GM21423 (cell line): ENCODE results near the gene EYA3.

Experiments
- ATAC-seq: cut with Tn5 transposase; IDR thresholded peaks from one replicate; pipeline ENCODE4 v1.9.1; 2021; ENCODE audit warnings: mild to moderate bottlenecking, moderate library complexity; ENCODE audit not compliant: unreplicated experiment

Gene EYA3

GRCh38 chr1:27949027-27949426 lies 139.4 kb downstream of the EYA3 start:
- no peak for ATAC-seq

GRCh38 chr1:27945020-27945419 lies 143.4 kb downstream of the EYA3 start:
- ATAC-seq, result no peak

GRCh38 chr1:27941671-27942540 lies 146.5 kb downstream of the EYA3 start:
- ATAC-seq, result no peak

GRCh38 chr1:27940870-27941560 lies 147.4 kb downstream of the EYA3 start:
- ATAC-seq, result no peak

GRCh38 chr1:27940297-27940696 lies 148.1 kb downstream of the EYA3 start:
- no peak for ATAC-seq

- ATAC-seq, result no peak
These were observed 149.9 kb downstream of the EYA3 start for GRCh38 chr1:27938488-27938887.

- no peak for ATAC-seq
These were observed 150.9 kb downstream of the EYA3 start for GRCh38 chr1:27937524-27937836.

GRCh38 chr1:27936370-27936769 lies 152.0 kb downstream of the EYA3 start:
- ATAC-seq, result no peak

GRCh38 chr1:27935721-27936120 lies 152.7 kb downstream of the EYA3 start:
- no peak for ATAC-seq

GRCh38 chr1:27934818-27935549 lies 153.4 kb downstream of the EYA3 start, which contains the start of gene SMPDL3B:
Gene SMPDL3B (plus strand): TSS chr1:27935000. CDS start chr1:27935184, 184 bp downstream.
- ATAC-seq, result no peak

- ATAC-seq, result no peak
These were observed 156.7 kb downstream of the EYA3 start for GRCh38 chr1:27931759-27932158.

GRCh38 chr1:27931184-27931583 lies 157.2 kb downstream of the EYA3 start:
- ATAC-seq, result no peak

- no peak for ATAC-seq
These were observed 160.0 kb downstream of the EYA3 start for GRCh38 chr1:27928216-27928954.

- ATAC-seq, result no peak
These were observed 166.1 kb downstream of the EYA3 start for GRCh38 chr1:27922272-27922671.
